ENCODE measurements around the gene PLXDC1.

DNA sequence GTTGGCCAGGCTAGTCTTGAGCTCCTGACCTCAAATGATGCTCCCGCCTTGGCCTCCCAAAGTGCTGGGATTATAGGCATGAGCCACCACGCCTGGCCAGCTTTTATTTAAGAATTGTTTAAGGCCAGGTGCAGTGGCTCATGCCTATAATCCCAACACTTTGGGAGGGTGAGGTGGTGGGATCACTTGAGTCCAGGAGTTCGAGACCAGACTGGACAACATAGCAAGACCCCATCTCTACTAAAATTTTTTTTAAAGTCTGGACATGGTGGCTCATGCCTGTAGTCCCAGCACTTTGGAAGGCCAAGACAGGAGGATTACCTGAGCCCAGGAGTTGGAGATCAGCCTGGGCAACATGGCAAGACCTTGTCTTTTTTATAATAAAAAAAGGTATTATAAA, 5.2 kb downstream of the PLXDC1 start:
- TF ChIP-seq CTCF (IDR thresholded peaks at IDR 0.05; ENCODE audit: low read length) (no peak), EZH2 (optimal IDR thresholded peaks at IDR 0.05; ENCODE audit: low read depth, low read length) (no peak), EZH2phosphoT487 (IDR thresholded peaks at IDR 0.05; ENCODE audit: low read length) (no peak)
